Neuronal stem cell (in vitro differentiated cells): ENCODE measurements around the gene ATG4C.

Experiments
- DNase-seq: peaks from one replicate; pipeline ENCODE4 v3.0.0-alpha.2; 2013; ENCODE audit warnings: low spot score
- H2AFZ ChIP-seq: one replicate; pipeline ENCODE4 v1.6.1; 2013; ENCODE audit warnings: mild to moderate bottlenecking, low read length, inconsistent platforms
- H2AK5ac ChIP-seq: 2 replicates; pipeline ENCODE4 v1.6.1; 2013; ENCODE audit warnings: low read depth, mild to moderate bottlenecking, inconsistent platforms, low read length, moderate library complexity, mixed read lengths
- H2BK120ac ChIP-seq: 2 replicates; pipeline ENCODE4 v1.6.1; 2013; ENCODE audit warnings: low read depth, mild to moderate bottlenecking, inconsistent platforms, low read length, moderate library complexity, mixed read lengths
- H2BK12ac ChIP-seq: one replicate; pipeline ENCODE4 v1.6.1; 2013; ENCODE audit warnings: low read length, inconsistent platforms
- H2BK15ac ChIP-seq: 2 replicates; pipeline ENCODE4 v1.6.1; 2013; ENCODE audit warnings: mild to moderate bottlenecking, low read length, inconsistent platforms, mixed read lengths
- H2BK5ac ChIP-seq: one replicate; pipeline ENCODE4 v1.6.1; 2013; ENCODE audit warnings: inconsistent platforms, mild to moderate bottlenecking, low read length, moderate library complexity
- H3K14ac ChIP-seq: one replicate; pipeline ENCODE4 v1.6.1; 2013; ENCODE audit warnings: low read length, inconsistent platforms
- H3K18ac ChIP-seq: 2 replicates; pipeline ENCODE4 v1.6.1; 2013; ENCODE audit warnings: low read length, inconsistent platforms
- H3K23ac ChIP-seq: 2 replicates; pipeline ENCODE4 v1.6.1; 2013; ENCODE audit warnings: low read depth, mild to moderate bottlenecking, mixed read lengths, low read length, inconsistent platforms; ENCODE audit not compliant: poor library complexity
- H3K27ac ChIP-seq: replicated peaks from 3 replicates; pipeline ENCODE4 v1.5.1; 2013; ENCODE audit warnings: low read length, inconsistent platforms
- H3K27me3 ChIP-seq, 3 experiments: 2 replicates each; pipeline ENCODE4 v1.6.1; 2013; ENCODE audit warnings: low read length in 3 of 3, mild to moderate bottlenecking in 2 of 3, inconsistent platforms in 1 of 3, low read depth in 1 of 3, mixed read lengths in 1 of 3, moderate library complexity in 1 of 3; ENCODE audit not compliant: control insufficient read depth in 3 of 3, insufficient read depth in 3 of 3
- H3K36me3 ChIP-seq, 2 donors: replicated peaks in 1 of 2; 2 replicates each; pipeline ENCODE4 v1.6.1; 2013; ENCODE audit warnings: low read length in 2 of 2; ENCODE audit not compliant: control insufficient read depth in 2 of 2, insufficient read depth in 2 of 2
- H3K4ac ChIP-seq: 2 replicates; pipeline ENCODE4 v1.6.1; 2013; ENCODE audit warnings: inconsistent platforms, mild to moderate bottlenecking, low read length, moderate library complexity
- H3K4me1 ChIP-seq, 2 donors: 1 replicate in 1 of 2; 2 replicates in 1 of 2; pipeline ENCODE4 v1.6.1; 2013; ENCODE audit warnings: low read length in 2 of 2, low read depth in 1 of 2; ENCODE audit not compliant: control insufficient read depth in 2 of 2, insufficient read depth in 1 of 2
- H3K4me2 ChIP-seq: one replicate; pipeline ENCODE4 v1.6.1; 2013; ENCODE audit warnings: mild to moderate bottlenecking, low read length, inconsistent platforms; ENCODE audit not compliant: insufficient read depth, poor library complexity, severe bottlenecking
- H3K4me3 ChIP-seq, 2 donors: 2 replicates each; pipeline ENCODE4 v1.5.1; 2013; ENCODE audit warnings: low read length in 2 of 2, mild to moderate bottlenecking in 2 of 2, inconsistent platforms in 1 of 2, moderate library complexity in 1 of 2
- H3K79me1 ChIP-seq: one replicate; pipeline ENCODE4 v1.6.1; 2013; ENCODE audit warnings: low read depth, mild to moderate bottlenecking, inconsistent platforms, low read length, moderate library complexity
- H3K9ac ChIP-seq: one replicate; pipeline ENCODE4 v1.6.1; 2013; ENCODE audit warnings: mild to moderate bottlenecking, low read depth, low read length, inconsistent platforms; ENCODE audit not compliant: poor library complexity
- H3K9me3 ChIP-seq, 2 donors: replicated peaks in 1 of 2; 2 replicates each; pipeline versions ENCODE3 to v1.6.1; 2013; ENCODE audit warnings: low read length in 2 of 2, mild to moderate bottlenecking in 2 of 2, inconsistent platforms in 1 of 2, low read depth in 1 of 2, mixed read lengths in 1 of 2, moderate library complexity in 1 of 2; ENCODE audit not compliant: control insufficient read depth in 2 of 2, insufficient read depth in 1 of 2
- H4K8ac ChIP-seq: one replicate; pipeline ENCODE4 v1.6.1; 2013; ENCODE audit warnings: low read depth, mild to moderate bottlenecking, inconsistent platforms, low read length, moderate library complexity
- H4K91ac ChIP-seq: one replicate; pipeline ENCODE4 v1.6.1; 2013; ENCODE audit warnings: low read length, low read depth, mild to moderate bottlenecking, inconsistent platforms; ENCODE audit not compliant: poor library complexity
- WGBS, 2 donors: extraction: QIAGEN DNeasy Blood & Tissue Kit; methylation state at CpG; one replicate each; pipeline ENCODE4 v1.1.7; 2013; ENCODE audit warnings: missing lambda C conversion rate in 2 of 2, mixed read lengths in 1 of 2; ENCODE audit not compliant: insufficient read length in 2 of 2, insufficient replicate concordance in 1 of 2; ENCODE audit errors: extremely low coverage in 2 of 2; 5-methylcytosine and 5-hydroxymethylcytosine counted together

Gene ATG4C

GRCh38 chr1:62904856-62905225, 120.9 kb downstream of the ATG4C start:
- Histone ChIP-seq H3K4me2 (no peak overlapping the region), H4K91ac (no peak overlapping the region), H4K8ac (no peak overlapping the region), H3K27me3 (peaks cover 0 to 7% (median 0%) of the 10 kb centered on the region in 3 experiments), H3K4ac (no peak overlapping the region), H3K4me3 (no peak overlapping the region), H3K18ac (no peak overlapping the region), H3K9me3 (no peaks in the 10 kb centered on the region), H2BK5ac (no peak overlapping the region), H3K4me1 (no peaks in the 10 kb centered on the region), H3K79me1 (no peaks in the 10 kb centered on the region), H3K36me3 (no peaks in the 10 kb centered on the region), H2BK15ac (no peak overlapping the region), H2BK120ac (no peak overlapping the region), H3K9ac (no peak overlapping the region), H2AK5ac (no peak overlapping the region), H3K23ac (no peak overlapping the region), H3K14ac (no peak overlapping the region), H3K27ac (no peak overlapping the region), H2AFZ (no peak overlapping the region), H2BK12ac (no peak overlapping the region)
- DNase-seq = no peak
- no CpG with 5 or more reads among the region's 5 CpGs for WGBS, 2 donors

DNA sequence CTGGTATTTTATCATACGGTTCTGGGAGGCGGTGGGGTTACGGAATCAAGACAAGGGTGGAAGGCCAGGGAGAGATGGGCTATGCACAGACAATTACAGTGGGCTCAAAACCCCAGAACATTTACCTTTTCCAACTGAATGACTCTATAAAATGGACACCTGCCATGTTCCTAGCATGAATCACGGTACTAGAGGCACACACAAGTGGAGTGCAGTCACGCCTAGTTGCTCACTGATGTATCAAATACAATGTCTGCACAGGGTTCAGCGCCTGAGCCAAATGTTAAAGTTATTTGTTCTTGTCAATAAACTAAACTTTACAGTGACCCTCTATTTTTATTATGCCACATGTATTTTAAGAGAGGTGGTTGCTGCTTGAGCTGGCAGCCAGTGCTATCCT, 121.4 kb downstream of the ATG4C start:
- Histone ChIP-seq H3K23ac (no peak overlapping the region), H3K4me1 (no peaks in the 10 kb centered on the region), H2AFZ (no peak overlapping the region), H3K79me1 (no peaks in the 10 kb centered on the region), H2BK120ac (no peak overlapping the region), H3K36me3 (no peaks in the 10 kb centered on the region), H4K91ac (no peak overlapping the region), H2BK12ac (no peak overlapping the region), H3K27ac (no peak overlapping the region), H3K18ac (no peak overlapping the region), H2BK15ac (no peak overlapping the region), H3K4me2 (no peak overlapping the region), H2AK5ac (no peak overlapping the region), H3K4ac (no peak overlapping the region), H3K14ac (no peak overlapping the region), H2BK5ac (no peak overlapping the region), H4K8ac (no peak overlapping the region), H3K27me3 (peaks cover 0 to 7% (median 0%) of the 10 kb centered on the region in 3 experiments), H3K4me3 (no peak overlapping the region), H3K9ac (no peak overlapping the region), H3K9me3 (no peaks in the 10 kb centered on the region)
- WGBS, 2 donors = no CpG with 5 or more reads among the region's 6 CpGs
- DNase-seq = no peak

DNA sequence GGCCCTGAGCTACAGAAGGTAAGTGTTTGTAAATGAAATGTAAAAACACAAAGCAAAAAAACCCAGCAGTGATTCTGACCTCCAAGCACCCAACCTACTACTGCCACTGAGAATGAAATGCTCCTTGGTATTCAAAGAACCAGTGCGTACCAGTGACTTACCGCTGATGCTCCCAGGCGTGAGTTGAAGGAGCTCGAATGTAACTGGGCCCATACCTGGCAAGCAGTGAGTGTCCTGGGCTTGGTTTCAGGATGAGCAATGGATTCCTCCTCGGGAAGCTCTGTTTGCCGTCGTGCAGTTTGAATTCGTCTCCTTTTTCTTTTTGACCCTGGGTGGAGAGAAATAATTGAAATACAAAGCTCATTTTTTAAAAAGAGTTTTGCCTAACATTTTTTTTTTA, 121.9 kb downstream of the ATG4C start:
- H3K36me3 ChIP-seq = no peaks in the 10 kb centered on the region
- no peak for DNase-seq
- H3K9ac ChIP-seq = no peak overlapping the region
- no peak overlapping the region for H3K23ac ChIP-seq
- H2AK5ac ChIP-seq = no peak overlapping the region
- peaks cover 0 to 7% (median 0%) of the 10 kb centered on the region in 3 experiments for H3K27me3 ChIP-seq
- H2BK12ac ChIP-seq = no peak overlapping the region
- no peaks in the 10 kb centered on the region for H3K9me3 ChIP-seq
- no peak overlapping the region for H3K4me3 ChIP-seq
- no peaks in the 10 kb centered on the region for H3K79me1 ChIP-seq
- H4K91ac ChIP-seq = no peak overlapping the region
- H3K4me1 ChIP-seq = no peaks in the 10 kb centered on the region
- no peak overlapping the region for H2AFZ ChIP-seq
- no peak overlapping the region for H3K27ac ChIP-seq
- no peak overlapping the region for H3K4me2 ChIP-seq
- no CpG with 5 or more reads among the region's 8 CpGs for WGBS, 2 donors
- no peak overlapping the region for H2BK120ac ChIP-seq
- H3K4ac ChIP-seq = no peak overlapping the region
- no peak overlapping the region for H2BK15ac ChIP-seq
- no peak overlapping the region for H3K18ac ChIP-seq
- H3K14ac ChIP-seq = no peak overlapping the region
- H4K8ac ChIP-seq = no peak overlapping the region
- H2BK5ac ChIP-seq = no peak overlapping the region

- no peak overlapping the region for H2BK15ac ChIP-seq
- H3K4me3 ChIP-seq = no peak overlapping the region
- peak; percentile 20 for DNase-seq
- H2BK5ac ChIP-seq = no peak overlapping the region
- H3K36me3 ChIP-seq = no peaks in the 10 kb centered on the region
- no peak overlapping the region for H3K27ac ChIP-seq
- WGBS, 2 donors = no CpG with 5 or more reads among the region's 9 CpGs
- H3K79me1 ChIP-seq = no peaks in the 10 kb centered on the region
- no peaks in the 10 kb centered on the region for H3K9me3 ChIP-seq
- no peak overlapping the region for H3K18ac ChIP-seq
- no peak overlapping the region for H2AFZ ChIP-seq
- H3K9ac ChIP-seq = no peak overlapping the region
- no peak overlapping the region for H3K23ac ChIP-seq
- no peak overlapping the region for H3K14ac ChIP-seq
- no peak overlapping the region for H4K91ac ChIP-seq
- no peak overlapping the region for H4K8ac ChIP-seq
- peaks cover 0 to 3% (median 0%) of the 10 kb centered on the region in 3 experiments for H3K27me3 ChIP-seq
- no peak overlapping the region for H2AK5ac ChIP-seq
- no peak overlapping the region for H3K4ac ChIP-seq
- no peak overlapping the region for H2BK120ac ChIP-seq
- H2BK12ac ChIP-seq = no peak overlapping the region
- no peak overlapping the region for H3K4me2 ChIP-seq
- H3K4me1 ChIP-seq = no peaks in the 10 kb centered on the region
These were observed 122.5 kb downstream of the ATG4C start for GRCh38 chr1:62906428-62906886.
